Ishikawa (cell line): ENCODE results near the gene CEP57L1.

Source experiments
- NFIC ChIP-seq: IDR thresholded peaks from 2 replicates; pipeline ENCODE4 v1.6.1; 2012
- RAD21 ChIP-seq: IDR thresholded peaks from 2 replicates; pipeline ENCODE4 v1.6.1; 2012; ENCODE audit warnings: low read depth
- TAF1 ChIP-seq: IDR thresholded peaks from 2 replicates; pipeline ENCODE4 v1.6.1; 2012; ENCODE audit warnings: low read depth, mild to moderate bottlenecking
- TEAD4 ChIP-seq: IDR thresholded peaks from 2 replicates; pipeline ENCODE4 v1.6.1; 2012
- ZBTB7A ChIP-seq: IDR thresholded peaks from 2 replicates; pipeline ENCODE4 v1.6.1; 2012; ENCODE audit warnings: low read depth
- TF ChIP-seq, protein P1 (sequence below): IDR thresholded peaks from 2 replicates; pipeline ENCODE4 v1.6.1; 2012
- TF ChIP-seq, protein P2 (sequence below): IDR thresholded peaks from 2 replicates; pipeline ENCODE4 v1.6.1; 2012; ENCODE audit warnings: low read depth, mild to moderate bottlenecking

DNA sequence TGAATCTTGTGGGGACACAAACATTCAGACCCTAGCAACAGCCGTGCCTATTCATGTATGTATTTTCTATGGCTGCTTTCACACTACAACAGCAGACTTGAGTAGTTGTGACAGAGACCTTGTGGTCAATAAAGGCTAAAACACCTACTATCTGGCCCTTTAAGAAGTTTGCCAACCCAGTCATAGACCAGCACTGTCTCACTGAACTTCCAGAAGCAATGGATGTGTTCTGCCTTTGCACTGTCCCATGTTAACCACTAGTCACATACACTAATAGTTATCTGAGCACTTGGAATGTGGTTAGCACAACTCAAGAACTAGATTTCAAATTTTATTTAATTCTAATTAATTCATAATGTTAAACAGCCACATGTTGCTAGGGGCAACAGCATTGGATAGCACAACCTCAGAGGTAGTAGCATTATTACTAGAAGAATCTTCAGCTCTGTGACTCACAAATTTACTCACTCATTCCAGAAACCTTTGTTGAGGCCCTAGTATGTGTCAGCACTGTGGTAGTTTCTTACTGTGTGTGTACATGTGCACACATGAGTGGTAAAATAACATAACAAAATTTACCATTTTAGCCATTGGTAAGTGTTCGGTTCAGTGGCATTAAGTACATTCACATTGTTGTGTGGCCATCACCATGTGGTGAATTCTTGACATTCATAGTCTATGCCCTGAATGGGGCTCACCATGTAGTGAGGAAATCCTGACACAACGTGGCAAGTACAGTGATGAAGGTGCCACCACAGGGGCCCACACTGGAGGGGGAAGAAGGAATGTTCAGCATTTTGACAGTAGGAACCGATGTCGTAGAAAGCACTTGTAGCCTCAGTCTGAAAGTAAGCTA, 107.3 kb downstream of the CEP57L1 start:
- TF ChIP-seq, protein P1, sequence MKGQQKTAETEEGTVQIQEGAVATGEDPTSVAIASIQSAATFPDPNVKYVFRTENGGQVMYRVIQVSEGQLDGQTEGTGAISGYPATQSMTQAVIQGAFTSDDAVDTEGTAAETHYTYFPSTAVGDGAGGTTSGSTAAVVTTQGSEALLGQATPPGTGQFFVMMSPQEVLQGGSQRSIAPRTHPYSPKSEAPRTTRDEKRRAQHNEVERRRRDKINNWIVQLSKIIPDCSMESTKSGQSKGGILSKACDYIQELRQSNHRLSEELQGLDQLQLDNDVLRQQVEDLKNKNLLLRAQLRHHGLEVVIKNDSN = no peak
- TF ChIP-seq, protein P2, sequence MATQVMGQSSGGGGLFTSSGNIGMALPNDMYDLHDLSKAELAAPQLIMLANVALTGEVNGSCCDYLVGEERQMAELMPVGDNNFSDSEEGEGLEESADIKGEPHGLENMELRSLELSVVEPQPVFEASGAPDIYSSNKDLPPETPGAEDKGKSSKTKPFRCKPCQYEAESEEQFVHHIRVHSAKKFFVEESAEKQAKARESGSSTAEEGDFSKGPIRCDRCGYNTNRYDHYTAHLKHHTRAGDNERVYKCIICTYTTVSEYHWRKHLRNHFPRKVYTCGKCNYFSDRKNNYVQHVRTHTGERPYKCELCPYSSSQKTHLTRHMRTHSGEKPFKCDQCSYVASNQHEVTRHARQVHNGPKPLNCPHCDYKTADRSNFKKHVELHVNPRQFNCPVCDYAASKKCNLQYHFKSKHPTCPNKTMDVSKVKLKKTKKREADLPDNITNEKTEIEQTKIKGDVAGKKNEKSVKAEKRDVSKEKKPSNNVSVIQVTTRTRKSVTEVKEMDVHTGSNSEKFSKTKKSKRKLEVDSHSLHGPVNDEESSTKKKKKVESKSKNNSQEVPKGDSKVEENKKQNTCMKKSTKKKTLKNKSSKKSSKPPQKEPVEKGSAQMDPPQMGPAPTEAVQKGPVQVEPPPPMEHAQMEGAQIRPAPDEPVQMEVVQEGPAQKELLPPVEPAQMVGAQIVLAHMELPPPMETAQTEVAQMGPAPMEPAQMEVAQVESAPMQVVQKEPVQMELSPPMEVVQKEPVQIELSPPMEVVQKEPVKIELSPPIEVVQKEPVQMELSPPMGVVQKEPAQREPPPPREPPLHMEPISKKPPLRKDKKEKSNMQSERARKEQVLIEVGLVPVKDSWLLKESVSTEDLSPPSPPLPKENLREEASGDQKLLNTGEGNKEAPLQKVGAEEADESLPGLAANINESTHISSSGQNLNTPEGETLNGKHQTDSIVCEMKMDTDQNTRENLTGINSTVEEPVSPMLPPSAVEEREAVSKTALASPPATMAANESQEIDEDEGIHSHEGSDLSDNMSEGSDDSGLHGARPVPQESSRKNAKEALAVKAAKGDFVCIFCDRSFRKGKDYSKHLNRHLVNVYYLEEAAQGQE = no peak
- TF ChIP-seq TAF1 (no peak), NFIC (no peak), RAD21 (no peak), TEAD4 (no peak), ZBTB7A (no peak)
